ENCODE data around the gene TUT4.

- TF ChIP-seq CTCF (IDR thresholded peaks at IDR 0.05) (no peak), POLR2A (IDR thresholded peaks at IDR 0.05) (no peak)
Observed at GRCh38 chr1:52511439-52511838, 41.5 kb downstream of the TUT4 start.
